GM12892 (cell line): Measurements from ENCODE around the gene ALK.

Experiments used
- POLR2A ChIP-seq: IDR thresholded peaks from 2 replicates; pipeline ENCODE4 v1.6.1; 2011; ENCODE audit warnings: low read depth, low read length, control low read depth
- POLR2AphosphoS5 ChIP-seq: IDR thresholded peaks from 2 replicates; pipeline ENCODE4 v1.6.1; 2011; ENCODE audit warnings: low read depth, low read length, control low read depth
- TAF1 ChIP-seq: IDR thresholded peaks from 2 replicates; pipeline ENCODE4 v1.6.1; 2011; ENCODE audit warnings: low read depth, mild to moderate bottlenecking, control low read depth, low read length, borderline replicate concordance

DNA sequence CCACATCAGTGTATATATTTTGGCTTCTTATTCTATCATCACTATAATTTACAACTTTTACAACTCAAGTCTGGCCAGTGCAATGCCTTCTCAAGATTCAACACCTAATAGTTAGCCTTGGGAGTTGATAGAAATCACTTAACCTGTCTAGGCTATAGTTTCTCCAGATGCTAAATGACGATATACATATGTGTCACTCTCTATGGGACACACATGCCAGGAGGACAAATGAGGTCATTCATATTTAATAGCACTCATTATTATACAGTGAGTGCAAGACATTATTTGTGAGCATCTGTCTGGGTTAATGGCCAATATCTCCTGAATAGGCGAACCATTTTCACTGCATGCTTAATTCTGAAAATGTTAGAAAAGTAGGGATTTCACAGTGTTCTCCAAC lies 89.8 kb downstream of the ALK start:
- TF ChIP-seq POLR2A (no peak), POLR2AphosphoS5 (no peak), TAF1 (no peak)
